Sciatic nerve (tissue), 2 donors: ENCODE measurements around the gene IRF2. TPM values are rescaled to one million over a fixed set of nuclear protein-coding genes. Genes with fewer than 3 reads are reported as not detected.

Experiments
- ATAC-seq: fragments of 200-7000 bp; cut with Tn5 transposase; one replicate; pipeline ENCODE4 v1.9.1; 2020; ENCODE audit warnings: mild to moderate bottlenecking, moderate library complexity
- DNase-seq: peaks from one replicate; pipeline ENCODE4 v3.0.0-alpha.2; 2020; ENCODE audit warnings: low spot score
- intact Hi-C: fragments of 100-400 bp; cut with DNase I; formaldehyde crosslinking; loops from one replicate; pipeline ENCODE4 v1.14.2; 2022
- total RNA-seq: library from RNA; stranded (reverse); fragmentation: NEBNext Ultra II Directional; extraction: Animal tissue kit (Norgen Biotek cat#: 25700); gene quantifications from one replicate; pipeline ENCODE4 v1.2.1, GENCODE V29; 2021
- donor health status: DM: no; HTN: no; CAD: no.
- donor health status: DM: no; HTN: no; CAD: no.

The IRF2 gene
- total RNA-seq, 1 donor from 2014 or later: 50.2 TPM

GRCh38 chr4:184476695-184477094 lies 2.3 kb upstream of the IRF2 start:
- intact Hi-C loops: loop anchor here (10.0 kb wide), 1 partner anchor 58 kb away; no protein-coding TSS in a partner anchor
- no peak for ATAC-seq
- DNase-seq: no peak

- DNase-seq (no peak), ATAC-seq (no peak)
- intact Hi-C loops: loop anchor here (10.0 kb wide), 1 partner anchor 59 kb away; no protein-coding TSS in a partner anchor
Observed at GRCh38 chr4:184475498-184475897, 1.1 kb upstream of the IRF2 start.

- DNase-seq (peak; percentile 75), ATAC-seq (peak; percentile 23)
- intact Hi-C loops: loop anchor here (10.0 kb wide), 1 partner anchor 60 kb away; no protein-coding TSS in a partner anchor
Observed at GRCh38 chr4:184475096-184475461, 729 bp upstream of the IRF2 start.

GRCh38 chr4:184473499-184474262 lies 669 bp downstream of the IRF2 start:
- intact Hi-C loops: loop anchor here (10.0 kb wide), 1 partner anchor 61 kb away; no protein-coding TSS in a partner anchor
- peak; percentile 7 for ATAC-seq
- no peak for DNase-seq

GRCh38 chr4:184472614-184473498 lies 1.5 kb downstream of the IRF2 start:
- peak; percentile 58 for ATAC-seq
- DNase-seq: peak; percentile 83
- intact Hi-C loops: loop anchor here (10.0 kb wide), 1 partner anchor 62 kb away; no protein-coding TSS in a partner anchor

- ATAC-seq: no peak
Observed at GRCh38 chr4:184471881-184472613, 2.3 kb downstream of the IRF2 start.

GRCh38 chr4:184470785-184471110 lies 3.6 kb downstream of the IRF2 start:
- ATAC-seq (no peak), DNase-seq (no peak)
- intact Hi-C loops: loop anchor here (10.0 kb wide), 1 partner anchor 64 kb away; no protein-coding TSS in a partner anchor

More at GRCh38 chr4:184471881-184472613, 2.3 kb downstream of the IRF2 start:
- intact Hi-C loops: loop anchor here (10.0 kb wide), 1 partner anchor 63 kb away; no protein-coding TSS in a partner anchor
- no peak for DNase-seq

GRCh38 chr4:184466634-184467033 lies 7.7 kb downstream of the IRF2 start:
- DNase-seq (no peak), ATAC-seq (no peak)
- intact Hi-C loops: no loop called here

GRCh38 chr4:184464759-184465454 lies 9.4 kb downstream of the IRF2 start:
- ATAC-seq: no peak
- intact Hi-C loops: no loop called here

GRCh38 chr4:184463856-184464255 lies 10.5 kb downstream of the IRF2 start:
- no peak for ATAC-seq
- intact Hi-C loops: no loop called here

More at GRCh38 chr4:184464759-184465454, 9.4 kb downstream of the IRF2 start:
- no peak for DNase-seq

GRCh38 chr4:184463158-184463557 lies 11.2 kb downstream of the IRF2 start:
- intact Hi-C loops: no loop called here
- DNase-seq (no peak), ATAC-seq (no peak)

More at GRCh38 chr4:184463856-184464255, 10.5 kb downstream of the IRF2 start:
- no peak for DNase-seq

GRCh38 chr4:184462724-184463123 lies 11.6 kb downstream of the IRF2 start:
- DNase-seq (no peak), ATAC-seq (no peak)
- intact Hi-C loops: no loop called here

- ATAC-seq (peak; percentile 64), DNase-seq (no peak)
- intact Hi-C loops: no loop called here
Observed at GRCh38 chr4:184461711-184462441, 12.5 kb downstream of the IRF2 start.

GRCh38 chr4:184460499-184461285 lies 13.7 kb downstream of the IRF2 start:
- intact Hi-C loops: no loop called here
- no peak for DNase-seq
- ATAC-seq: no peak

- ATAC-seq: no peak
- intact Hi-C loops: no loop called here
- no peak for DNase-seq
Observed at GRCh38 chr4:184459413-184459812, 14.9 kb downstream of the IRF2 start.

- intact Hi-C loops: no loop called here
- DNase-seq (no peak), ATAC-seq (peak; percentile 44)
Observed at GRCh38 chr4:184457535-184458249, 16.7 kb downstream of the IRF2 start.
